ENCODE data around the gene DPH5.
"Not testable (repeated sequence)": the region's sequence is repeated elsewhere in the genome, so short reads cannot be mapped to it uniquely, and the experiment has no call there.

The DPH5 gene

DNA sequence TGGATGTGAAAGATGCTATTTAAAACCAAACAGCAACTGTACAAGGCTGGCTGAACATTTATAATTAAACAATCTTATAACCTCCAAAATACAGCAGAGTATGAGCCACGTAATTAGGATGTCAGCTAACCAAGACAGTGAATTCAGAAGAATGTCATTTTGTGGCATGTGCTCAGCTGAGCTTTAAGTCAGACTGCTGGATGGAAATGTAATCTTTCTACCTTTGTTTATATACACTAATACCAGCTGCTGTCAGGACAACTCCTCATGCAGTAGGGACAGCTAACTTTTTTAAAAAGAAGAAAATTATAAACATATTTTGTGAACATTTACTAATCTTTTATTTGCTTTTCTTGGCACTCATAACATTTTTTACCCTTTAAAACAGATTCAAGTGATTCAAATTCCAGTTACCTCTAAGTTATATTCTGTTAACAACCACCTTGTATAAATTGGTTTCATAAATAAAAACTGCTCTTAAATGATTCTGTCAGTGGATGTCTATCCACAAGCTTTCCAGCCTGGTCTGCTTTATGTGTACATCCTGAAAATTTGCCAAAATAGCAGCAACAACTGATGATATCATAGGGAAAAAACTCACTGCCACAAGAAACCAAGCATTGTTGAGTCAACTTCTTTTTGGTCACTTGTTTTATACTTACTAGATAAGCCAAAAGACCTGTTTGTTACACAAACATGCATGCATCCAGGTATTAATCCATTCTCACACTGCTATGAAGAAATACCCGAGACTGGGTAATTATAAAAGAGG lies 36.1 kb downstream of the DPH5 start:
- in situ Hi-C loops (cut with MboI; ENCODE audit: low sequenced_read_pairs): no loop called here

- in situ Hi-C loops (cut with MboI; ENCODE audit: low sequenced_read_pairs): no loop called here
Measured at GRCh38 chr1:100988121-100988520, 37.5 kb downstream of the DPH5 start.

- in situ Hi-C loops (cut with MboI; ENCODE audit: low sequenced_read_pairs): no loop called here
Measured at GRCh38 chr1:100982793-100983192, 42.8 kb downstream of the DPH5 start.

DNA sequence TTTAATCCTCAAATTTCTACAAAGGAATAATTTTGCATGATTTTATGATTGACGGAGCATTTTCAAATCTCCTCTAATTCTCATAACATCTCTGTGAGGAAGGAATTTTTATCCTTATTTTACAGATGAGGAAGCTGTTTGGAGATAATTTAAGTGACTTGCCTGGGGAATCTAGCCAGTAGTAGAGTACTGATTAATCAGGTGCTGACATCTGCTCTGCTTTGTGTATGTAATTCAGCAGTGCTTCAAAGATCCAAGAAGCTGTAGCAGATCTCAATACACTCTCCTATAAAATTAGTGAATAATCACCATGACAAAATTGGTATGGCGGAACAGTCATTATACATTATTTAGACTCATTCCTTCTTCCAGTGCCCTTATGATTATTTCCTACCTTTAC lies 46.0 kb downstream of the DPH5 start:
- in situ Hi-C loops (cut with MboI; ENCODE audit: low sequenced_read_pairs): no loop called here

DNA sequence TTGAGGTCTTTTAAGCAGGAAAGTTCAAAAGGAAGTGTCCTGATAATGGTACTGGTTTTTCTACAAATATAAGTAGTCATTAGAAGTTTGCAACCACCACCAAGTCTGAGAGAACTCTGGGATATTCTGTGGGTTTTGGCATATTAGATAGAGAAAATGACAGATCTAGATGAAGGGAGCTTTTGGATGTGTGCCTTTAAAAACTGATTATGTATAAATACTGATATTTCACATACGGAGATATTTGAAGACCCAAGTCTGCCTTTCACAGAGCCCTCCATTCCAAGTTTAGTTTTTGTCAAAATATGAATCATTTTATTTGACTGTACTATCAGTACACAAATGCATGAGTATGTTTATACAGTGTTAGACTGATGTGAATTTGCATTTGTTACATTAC lies 48.6 kb downstream of the DPH5 start:
- in situ Hi-C loops (cut with MboI; ENCODE audit: low sequenced_read_pairs): no loop called here

GRCh38 chr1:100972185-100972584 lies 53.4 kb downstream of the DPH5 start:
- in situ Hi-C loops (cut with MboI; ENCODE audit: low sequenced_read_pairs): no loop called here

- in situ Hi-C loops (cut with MboI; ENCODE audit: low sequenced_read_pairs): no loop called here
Measured at GRCh38 chr1:100971021-100971420, 54.6 kb downstream of the DPH5 start.

- in situ Hi-C loops (cut with MboI; ENCODE audit: low sequenced_read_pairs): no loop called here
Measured at GRCh38 chr1:100969327-100969726, 56.3 kb downstream of the DPH5 start.

GRCh38 chr1:100968621-100969020 lies 57.0 kb downstream of the DPH5 start:
- in situ Hi-C loops (cut with MboI; ENCODE audit: low sequenced_read_pairs): no loop called here

DNA sequence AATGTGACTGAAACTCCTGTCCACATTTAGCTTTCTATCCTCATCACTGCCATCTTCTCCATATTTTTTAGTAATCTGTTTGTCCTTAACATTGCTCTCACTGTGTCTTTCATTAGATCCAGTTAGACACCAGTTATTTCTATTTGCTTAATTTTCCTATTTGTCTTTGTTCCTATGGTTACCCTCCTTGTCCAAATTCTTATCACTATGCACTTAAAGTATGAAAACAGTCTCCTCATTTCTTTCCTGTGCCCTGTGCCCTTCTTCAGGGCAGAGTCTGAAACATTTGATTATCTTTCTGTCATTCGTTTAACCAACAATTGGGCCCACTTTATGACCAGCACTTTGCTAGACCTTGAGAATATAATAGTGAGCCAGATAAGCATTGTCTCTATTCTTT lies 65.5 kb downstream of the DPH5 start:
- in situ Hi-C loops (cut with MboI; ENCODE audit: low sequenced_read_pairs): no loop called here

DNA sequence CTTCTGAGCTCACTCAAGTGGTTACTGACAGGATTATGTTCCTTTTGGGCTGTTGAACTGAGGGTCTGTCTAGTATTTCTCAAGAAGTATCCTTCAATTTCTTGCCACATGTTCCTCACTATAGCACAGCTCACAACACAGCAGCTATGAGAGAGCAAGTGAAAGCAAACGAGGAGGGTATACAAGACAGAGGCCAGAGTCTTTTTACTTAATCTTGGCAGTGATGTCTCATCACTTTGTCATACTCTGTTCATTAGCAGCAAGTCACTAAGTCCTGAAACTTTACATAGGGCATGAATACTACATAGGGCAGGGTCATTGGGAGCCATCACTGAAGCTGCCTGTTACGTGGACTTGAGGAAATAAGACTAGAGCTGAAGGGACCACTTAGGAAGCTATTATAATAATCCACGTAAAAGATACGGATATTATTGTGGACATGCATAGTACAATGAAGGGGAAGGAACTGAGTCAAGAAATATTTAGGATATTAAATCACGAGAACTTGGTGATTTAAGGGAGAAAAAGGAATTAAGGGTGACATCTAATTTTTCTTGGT lies 66.0 kb downstream of the DPH5 start:
- in situ Hi-C loops (cut with MboI; ENCODE audit: low sequenced_read_pairs): no loop called here

DNA sequence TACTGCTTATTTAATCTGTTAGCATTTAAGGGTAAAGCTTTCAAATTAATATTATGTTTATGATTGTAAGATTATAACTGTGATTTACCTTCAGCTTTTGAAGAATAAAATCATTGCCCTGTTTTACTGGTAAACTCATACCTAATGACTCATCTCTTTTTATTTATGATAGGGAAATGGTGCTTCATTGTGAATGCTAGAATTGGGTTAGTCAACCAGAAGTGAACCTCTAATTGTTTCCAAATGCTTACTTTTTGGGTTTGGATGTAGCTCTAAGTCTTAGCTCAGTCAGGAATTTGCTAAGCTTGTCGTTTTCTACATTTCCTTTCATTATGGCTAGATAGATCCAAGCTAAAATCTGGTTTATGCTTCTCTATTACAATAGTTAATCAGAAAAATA lies 70.3 kb downstream of the DPH5 start:
- in situ Hi-C loops (cut with MboI; ENCODE audit: low sequenced_read_pairs): no loop called here

- in situ Hi-C loops (cut with MboI; ENCODE audit: low sequenced_read_pairs): no loop called here
Measured at GRCh38 chr1:100953960-100954730, 71.4 kb downstream of the DPH5 start.

- in situ Hi-C loops (cut with MboI; ENCODE audit: low sequenced_read_pairs): not testable (repeated sequence)
Measured at GRCh38 chr1:100952970-100953369, 72.6 kb downstream of the DPH5 start.

GRCh38 chr1:100952104-100952745 lies 73.4 kb downstream of the DPH5 start:
- in situ Hi-C loops (cut with MboI; ENCODE audit: low sequenced_read_pairs): no loop called here

GRCh38 chr1:100950781-100951180 lies 74.8 kb downstream of the DPH5 start:
- in situ Hi-C loops (cut with MboI; ENCODE audit: low sequenced_read_pairs): no loop called here

GRCh38 chr1:100950337-100950736 lies 75.2 kb downstream of the DPH5 start:
- in situ Hi-C loops (cut with MboI; ENCODE audit: low sequenced_read_pairs): no loop called here

DNA sequence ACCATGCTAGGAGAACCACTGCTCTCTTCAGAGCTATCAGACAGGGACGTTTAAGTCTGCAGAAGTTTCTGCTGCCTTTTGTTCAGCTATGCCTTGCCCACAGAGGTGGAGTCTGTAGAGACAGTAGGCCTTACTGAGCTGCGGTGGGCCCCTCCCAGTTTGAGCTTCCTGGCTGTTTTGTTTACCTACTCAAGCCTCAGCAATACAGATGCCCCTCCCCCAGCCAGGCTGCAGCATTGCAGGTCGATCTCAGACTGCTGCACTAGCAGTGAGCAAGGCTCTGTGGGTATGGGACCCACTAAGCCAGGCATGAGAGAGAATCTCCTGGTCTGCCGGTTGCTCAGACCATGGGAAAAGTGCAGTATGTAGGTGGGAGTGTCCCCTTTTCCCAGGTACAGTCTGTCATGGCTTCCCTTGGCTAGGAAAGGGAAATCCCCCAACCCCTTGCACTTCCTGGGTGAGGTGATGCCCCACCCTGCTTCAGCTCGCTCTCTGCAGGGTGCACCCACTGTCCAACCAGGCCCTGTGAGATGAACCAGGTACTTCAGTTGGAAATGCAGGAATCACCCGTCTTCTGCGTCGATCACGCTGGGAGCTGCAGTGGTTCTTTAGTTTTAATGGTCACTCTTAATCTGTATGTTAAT lies 75.9 kb downstream of the DPH5 start:
- in situ Hi-C loops (cut with MboI; ENCODE audit: low sequenced_read_pairs): not testable (repeated sequence)

DNA sequence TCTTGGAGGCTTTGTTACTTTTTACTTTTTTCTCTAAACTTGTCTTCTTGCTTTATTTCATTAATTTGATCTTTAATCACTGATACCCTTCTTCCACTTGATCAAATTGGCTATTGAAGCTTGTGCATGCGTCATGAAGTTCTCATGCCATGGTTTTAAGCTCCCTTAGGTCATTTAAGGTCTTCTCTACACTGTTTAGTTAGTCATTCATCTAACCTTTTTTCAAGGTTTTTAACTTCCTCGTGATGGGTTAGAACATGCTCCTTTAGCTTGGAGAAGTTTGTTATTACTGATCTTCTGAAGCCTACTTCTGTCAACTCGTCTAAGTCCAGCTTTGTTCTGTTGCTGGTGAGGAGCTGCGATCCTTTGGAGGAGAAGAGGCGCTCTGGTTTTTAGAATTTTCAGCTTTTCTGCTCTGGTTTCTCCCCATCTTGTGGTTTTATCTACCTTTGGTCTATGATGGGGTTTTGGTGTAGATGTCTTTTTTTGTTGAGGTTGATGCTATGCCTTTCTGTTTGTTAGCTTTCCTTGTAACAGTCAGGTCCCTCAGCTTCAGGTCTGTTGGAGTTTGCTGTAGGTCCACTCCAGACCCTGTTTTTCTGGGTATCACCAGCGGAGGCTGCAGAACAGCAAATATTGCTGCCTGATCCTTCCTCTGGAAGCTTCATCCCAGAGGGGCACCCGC lies 76.7 kb downstream of the DPH5 start:
- in situ Hi-C loops (cut with MboI; ENCODE audit: low sequenced_read_pairs): not testable (repeated sequence)

GRCh38 chr1:100947816-100948215 lies 77.8 kb downstream of the DPH5 start:
- in situ Hi-C loops (cut with MboI; ENCODE audit: low sequenced_read_pairs): not testable (repeated sequence)

All from HL-60/S4 treated with phorbol 12-myristate 13-acetate at 8.2 ng/mL for 4 days and 3 days (cell line).